NCI-H460 (cell line): ENCODE measurements around the gene EMILIN1. TPM values are rescaled to one million over a fixed set of nuclear protein-coding genes. Genes with fewer than 3 reads are reported as not detected.
"Not testable (repeated sequence)": the region's sequence is repeated elsewhere in the genome, so short reads cannot be mapped to it uniquely, and the experiment has no call there.

Experiments
- DNase-seq: peaks from one replicate; pipeline ENCODE4 v3.0.0-alpha.2; 2016; ENCODE audit warnings: low read depth; ENCODE audit errors: extremely low read depth
- total RNA-seq: library from RNA; depleted of rRNA; stranded (reverse); fragments of >200 nt; shearing (Covaris generic); gene quantifications from 2 replicates; pipeline ENCODE4 v1.2.3, GENCODE V29; 2014

EMILIN1 gene
- total RNA-seq, 1 experiment from 2014 or later, result 0.22 TPM

DNA sequence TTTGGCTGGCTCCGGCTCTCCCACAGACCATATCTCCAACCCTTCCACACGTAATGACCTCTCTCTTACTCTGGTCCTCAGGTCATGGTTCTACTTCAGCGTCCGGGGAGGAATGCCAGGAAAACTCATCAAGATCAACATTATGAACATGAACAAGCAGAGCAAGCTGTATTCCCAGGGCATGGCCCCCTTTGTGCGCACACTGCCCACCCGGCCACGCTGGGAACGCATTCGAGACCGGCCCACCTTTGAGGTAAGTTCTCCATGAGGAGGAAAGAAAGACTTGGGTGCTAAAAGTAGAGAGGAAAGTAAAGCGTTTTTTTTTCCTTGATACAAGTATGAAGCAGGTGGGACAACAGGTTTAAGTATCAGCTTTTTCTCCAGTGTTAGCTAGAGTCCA is 25.1 kb upstream of the EMILIN1 start:
- no peak for DNase-seq

DNA sequence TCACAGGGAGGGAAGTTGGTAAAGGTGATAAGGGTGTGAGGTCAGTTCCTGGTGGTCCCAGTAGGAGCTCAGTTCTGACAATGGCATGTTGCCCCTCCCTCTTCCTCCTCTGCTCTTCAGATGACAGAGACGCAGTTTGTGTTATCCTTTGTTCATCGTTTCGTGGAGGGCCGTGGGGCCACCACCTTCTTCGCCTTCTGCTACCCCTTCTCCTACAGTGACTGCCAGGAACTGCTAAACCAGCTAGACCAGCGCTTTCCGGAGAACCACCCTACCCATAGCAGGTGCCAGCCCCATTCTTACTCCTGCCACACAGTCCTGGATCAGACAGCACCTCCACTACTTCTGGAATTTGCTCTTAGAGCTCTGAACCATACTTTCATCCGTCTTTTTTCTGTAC is 24.6 kb upstream of the EMILIN1 start:
- no peak for DNase-seq

DNA sequence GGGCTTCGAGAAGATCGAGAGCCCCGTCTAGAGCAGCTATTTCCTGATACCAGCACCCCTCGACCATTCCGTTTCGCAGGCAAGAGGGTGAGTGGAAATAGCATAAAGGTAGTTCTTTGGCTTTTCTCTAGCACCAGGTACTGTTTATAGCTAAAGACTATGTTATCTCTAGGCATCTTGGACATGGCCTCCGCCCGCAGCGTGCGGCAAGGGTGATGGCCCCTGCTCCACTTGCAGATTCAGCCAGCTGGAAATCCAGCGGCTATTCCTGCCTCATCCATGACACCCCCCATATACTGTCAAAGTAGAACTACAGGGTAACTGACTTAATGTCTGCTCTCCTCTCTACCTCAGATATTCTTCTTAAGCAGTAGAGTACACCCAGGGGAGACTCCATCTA is 23.7 kb upstream of the EMILIN1 start:
- DNase-seq, result no peak

DNA sequence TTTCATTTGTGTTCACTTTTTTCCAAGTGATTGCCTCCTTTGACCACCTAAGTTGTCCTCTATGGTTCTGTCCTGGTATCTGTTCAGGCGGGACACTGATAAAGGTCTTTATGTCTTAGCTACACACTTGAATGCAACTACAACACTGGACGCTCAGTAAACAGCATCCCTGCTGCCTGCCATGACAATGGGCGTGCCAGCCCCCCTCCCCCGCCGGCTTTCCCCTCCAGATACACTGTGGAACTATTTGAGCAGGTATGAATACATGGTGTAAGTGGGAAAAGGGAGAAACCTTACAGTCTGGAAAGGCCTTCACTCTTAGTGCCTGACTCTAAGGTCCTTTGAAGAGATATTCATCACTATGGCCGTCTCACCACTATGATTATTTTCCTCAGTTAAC is 21.2 kb upstream of the EMILIN1 start:
- DNase-seq, result no peak

DNA sequence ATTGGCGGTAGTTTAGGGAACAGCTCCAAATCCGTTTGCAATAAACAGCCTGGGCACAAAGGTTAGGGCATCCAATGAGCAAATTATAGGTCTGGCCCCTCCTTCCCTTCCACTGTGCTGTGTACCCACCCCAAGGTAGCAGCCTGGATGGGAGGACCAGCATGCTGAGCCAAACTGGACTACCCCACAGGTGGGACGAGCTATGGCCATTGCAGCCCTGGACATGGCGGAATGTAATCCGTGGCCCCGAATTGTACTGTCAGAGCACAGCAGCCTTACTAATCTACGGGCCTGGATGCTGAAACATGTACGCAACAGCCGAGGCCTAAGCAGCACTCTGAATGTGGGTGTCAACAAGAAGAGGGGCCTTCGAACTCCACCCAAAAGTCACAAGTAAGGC is 20.2 kb upstream of the EMILIN1 start:
- no peak for DNase-seq

DNA sequence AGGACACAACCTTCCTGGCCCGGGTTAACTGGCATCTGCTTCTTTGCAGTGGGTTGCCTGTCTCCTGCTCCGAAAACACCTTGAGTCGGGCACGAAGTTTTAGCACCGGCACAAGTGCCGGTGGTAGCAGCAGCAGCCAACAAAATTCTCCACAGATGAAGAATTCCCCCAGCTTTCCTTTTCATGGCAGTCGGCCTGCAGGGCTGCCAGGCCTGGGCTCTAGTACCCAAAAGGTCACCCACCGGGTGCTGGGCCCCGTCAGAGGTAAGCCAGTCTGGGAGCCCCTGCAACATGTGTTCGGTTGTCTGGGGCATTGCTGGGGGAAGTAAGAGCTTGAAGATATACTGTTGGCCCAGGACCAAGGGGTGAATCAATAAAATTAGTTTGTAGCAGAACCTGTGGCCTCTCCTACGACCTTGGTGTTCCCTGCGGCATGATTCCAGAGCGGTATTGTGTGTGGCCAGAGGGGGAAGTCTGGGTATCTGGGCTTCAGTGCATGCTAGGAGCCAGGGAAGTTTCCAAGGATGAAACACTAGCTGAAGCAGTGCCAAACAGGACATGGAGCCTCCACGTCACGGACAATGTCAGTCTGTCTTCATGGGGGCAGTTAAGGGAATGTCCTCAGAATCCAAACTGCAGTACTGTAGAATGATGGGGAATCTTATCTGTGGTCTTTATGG is 19.1 kb upstream of the EMILIN1 start:
- no peak for DNase-seq

DNA sequence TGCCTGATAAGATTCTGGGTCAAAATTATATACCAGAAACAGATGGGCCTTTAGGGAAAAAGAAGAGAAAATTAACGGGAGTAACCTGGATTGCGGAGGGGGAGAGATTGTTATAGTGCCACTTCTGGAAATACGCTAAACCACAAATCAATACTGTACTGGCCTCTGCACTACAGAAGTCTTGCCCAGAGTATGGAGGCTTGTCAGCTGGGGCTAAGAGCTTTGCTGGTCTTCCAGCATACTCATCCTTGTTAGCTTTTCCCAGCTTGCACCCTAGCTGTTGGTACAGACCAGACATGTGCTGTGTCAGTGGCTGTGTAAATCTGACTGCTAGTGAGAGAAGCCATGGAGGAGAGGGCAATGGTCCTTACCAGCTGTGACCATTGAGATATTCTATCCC is 18.1 kb upstream of the EMILIN1 start:
- no peak for DNase-seq

DNA sequence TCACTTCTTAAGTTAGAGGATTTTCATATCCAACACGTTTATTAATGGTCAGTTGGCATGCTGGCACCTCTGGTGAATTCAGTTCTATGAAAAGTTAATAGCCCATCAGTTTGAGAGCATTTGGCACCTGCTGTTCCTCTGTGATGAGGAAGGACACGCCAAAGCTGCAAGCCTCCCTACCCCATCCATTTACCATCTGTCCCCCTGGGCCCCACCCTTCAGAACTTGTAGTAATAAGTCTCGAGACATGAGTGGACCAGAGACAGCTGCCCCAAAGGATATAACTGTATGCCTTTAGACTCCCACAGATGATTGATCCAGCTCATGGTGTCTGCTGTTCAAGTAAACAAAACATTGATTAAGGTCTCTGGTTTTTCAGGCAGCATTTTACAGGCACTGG is 13.3 kb upstream of the EMILIN1 start:
- no peak for DNase-seq

DNA sequence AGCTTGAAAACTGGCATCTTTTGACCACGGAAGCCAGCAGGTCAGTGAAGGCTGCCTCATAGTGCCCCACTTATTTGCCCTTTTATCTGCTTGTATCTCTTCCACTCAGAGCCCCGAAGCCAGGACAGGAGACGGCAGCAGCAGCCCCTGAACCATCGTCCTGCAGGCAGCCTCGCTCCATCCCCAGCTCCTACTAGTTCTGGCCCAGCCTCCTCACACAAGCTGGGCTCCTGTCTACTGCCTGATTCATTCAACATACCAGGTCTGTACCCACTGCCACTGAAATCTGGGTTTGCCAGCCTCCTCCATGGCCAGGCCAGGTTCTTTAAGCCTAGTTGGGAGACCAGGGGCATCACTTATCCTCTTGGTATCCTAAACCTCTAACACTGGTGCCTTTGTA is 11.0 kb upstream of the EMILIN1 start:
- DNase-seq, result no peak

DNA sequence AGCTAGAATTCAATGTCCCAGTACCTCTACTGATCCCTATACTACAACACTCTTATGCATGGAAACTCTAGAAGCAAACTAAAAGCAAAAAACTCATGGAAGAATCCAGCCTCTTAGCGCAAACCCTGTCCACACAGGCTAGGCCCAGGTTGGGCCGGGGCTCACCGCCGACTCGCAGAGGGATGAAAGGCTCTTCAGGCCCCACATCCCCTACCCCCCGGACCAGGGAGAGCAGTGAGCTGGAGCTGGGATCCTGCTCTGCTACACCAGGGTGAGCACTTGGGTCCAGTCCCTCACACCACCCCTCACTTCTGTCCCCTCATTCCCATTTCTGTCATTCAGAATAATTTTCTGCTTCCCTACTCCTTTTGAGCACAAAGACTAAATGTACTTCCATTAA is 9.0 kb upstream of the EMILIN1 start:
- DNase-seq, result no peak

DNA sequence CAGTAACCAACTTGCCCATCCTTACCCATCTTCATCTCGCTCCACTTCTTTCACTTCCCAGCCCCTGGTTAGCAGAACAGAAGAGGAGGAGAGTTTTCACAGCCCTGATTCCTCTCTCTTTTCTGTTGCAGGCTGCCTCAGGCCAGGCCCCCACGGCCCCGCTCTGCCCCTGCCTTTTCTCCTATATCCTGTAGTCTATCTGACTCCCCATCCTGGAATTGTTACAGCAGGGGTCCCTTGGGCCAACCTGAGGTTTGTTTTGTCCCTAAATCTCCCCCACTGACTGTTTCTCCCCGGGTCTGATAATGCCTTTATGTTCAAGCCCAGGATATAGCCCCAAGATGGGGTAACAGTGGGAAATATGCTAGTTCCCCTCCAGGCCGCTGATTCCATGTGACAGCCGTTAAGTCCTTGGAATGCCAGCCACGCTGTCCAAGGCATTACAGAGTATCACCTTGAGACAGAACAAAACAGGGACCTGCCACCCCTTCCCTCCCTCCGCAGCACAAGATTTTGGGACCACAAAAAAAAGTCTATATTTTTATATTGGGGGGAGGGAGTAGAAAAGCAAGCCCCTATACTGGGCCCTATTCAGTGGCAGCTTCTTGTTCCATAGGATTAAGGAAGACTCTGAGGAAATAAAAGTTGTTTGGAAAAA is 8.3 kb upstream of the EMILIN1 start:
- DNase-seq, result no peak

DNA sequence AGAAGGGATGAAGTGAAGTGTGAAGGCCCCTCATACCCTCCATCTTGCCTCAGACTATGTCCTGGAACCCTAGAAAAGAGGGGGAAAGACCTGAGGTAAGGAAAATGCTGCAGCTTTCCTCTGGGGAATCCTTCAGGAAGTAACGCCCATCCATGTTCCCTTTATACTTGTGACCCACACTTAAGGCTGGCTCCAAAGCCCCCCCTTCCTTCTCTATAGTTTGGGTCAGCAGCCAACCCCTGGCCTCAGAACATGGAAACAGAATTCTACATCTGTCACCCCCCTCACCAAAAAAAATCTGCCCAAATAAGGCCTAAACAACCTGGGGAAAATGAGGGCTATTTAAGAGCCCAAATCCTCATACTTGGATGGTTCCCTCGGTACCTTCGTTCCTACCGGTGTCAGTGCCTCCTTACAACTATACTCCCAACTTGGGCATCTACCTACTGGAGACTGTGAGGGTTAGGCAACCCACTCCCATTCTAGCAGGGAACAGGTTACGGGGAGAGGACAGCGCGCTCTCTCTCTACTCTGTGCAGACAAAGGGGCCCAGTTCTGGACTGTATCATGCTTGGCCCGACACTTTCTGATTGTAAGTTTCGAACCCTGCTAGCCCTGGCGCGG is 7.7 kb upstream of the EMILIN1 start:
- DNase-seq, result no peak

DNA sequence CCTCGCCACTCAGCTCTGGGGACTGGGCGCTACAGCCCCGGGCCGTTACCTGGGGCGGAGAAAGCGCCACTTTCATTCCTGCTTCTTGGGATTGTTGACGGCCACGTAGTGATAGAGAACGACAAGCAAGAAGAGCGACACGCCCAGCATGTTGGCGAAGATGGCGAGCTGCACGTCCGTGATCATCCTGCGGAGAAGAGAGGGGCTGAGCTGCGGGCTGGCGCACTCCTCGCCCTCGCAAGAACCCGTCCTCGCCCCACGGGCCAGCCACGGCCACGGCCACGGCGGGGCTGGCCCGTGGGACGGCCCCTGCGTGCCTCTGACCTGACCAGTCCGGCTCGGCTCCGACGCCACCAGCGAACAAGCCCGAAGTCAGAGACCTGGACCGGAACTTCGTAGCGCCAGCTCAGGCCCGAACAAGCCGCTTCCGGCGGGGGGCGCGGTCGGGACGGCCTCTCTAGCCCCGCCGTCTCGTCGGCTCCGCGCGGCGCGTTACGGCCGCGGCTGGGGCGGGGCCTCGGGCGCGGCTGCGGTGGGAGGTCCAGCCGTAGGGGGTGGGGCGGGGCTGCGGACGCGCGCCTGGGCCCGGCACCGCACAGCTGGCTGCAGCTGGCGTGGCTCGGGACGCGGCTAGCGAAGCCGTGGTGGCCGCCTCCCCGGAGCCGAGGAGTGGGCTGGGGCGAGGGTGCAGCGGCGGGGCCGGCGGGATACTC is 7.0 kb upstream of the EMILIN1 start, which contains the start of gene OST4:
Gene OST4 (minus strand): TSS at position 378 of the 713 bp plus-strand sequence.
- DNase-seq, result peak; percentile 90

DNA sequence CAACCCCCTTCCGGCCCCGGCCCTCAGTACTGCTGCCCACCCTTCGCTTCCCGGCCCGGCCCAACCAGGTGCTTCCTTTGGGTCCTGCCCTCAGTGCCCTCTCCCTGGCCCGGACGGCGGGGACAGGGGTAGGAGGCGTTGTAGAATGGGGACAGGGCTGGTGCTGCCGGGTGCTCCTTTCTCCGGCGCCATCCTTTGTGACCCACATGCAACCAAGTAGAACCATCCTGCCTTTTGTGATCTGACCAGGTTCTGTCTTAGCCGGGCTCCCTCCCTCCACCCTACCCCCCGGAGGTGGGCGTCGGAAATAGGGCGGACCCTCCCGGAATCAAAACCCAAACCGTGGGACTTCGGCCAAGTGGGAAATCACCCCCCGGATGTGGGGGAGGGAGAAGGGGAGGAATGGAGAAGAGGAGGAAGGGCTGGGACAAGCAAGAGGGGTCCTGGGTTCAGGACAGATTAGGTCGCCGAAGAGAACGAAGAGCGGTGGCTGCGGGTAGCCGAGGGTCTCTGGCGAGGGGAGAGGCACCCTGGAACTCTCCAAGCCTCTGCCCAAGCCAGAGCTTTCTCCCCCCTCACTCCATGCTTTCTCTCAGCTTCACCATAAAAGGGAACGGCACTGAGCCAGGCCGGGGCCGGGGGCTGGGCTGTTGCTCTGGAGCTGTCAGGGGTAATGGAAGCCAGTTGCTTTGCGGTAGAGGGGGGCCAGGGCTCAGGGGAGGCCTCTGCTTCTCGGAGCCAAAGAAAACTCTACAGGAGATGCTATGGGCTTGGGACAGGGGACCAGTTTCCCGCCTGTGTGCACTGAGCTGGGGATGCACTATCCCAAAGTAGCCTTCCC is 6.2 kb upstream of the EMILIN1 start:
- no peak for DNase-seq

DNA sequence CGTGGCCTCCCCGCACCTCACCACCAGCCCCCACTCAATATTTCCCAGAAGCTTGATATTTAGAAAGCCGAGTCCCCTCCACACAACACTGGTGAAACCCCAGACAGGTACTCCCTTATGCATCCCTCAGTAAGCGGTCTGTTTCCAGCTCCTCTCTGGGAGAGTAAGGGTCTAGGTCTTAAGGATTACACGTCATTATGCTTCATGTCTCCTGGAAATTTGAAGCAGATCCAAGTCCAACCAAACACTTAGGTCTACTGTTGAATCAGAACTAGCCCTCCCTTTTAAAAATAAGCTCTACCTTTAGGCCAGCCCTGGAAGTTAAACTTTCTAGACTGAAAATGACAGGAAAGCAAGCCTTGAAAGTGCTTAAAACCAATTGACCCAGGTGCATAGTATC is 5.5 kb upstream of the EMILIN1 start:
- DNase-seq, result no peak

DNA sequence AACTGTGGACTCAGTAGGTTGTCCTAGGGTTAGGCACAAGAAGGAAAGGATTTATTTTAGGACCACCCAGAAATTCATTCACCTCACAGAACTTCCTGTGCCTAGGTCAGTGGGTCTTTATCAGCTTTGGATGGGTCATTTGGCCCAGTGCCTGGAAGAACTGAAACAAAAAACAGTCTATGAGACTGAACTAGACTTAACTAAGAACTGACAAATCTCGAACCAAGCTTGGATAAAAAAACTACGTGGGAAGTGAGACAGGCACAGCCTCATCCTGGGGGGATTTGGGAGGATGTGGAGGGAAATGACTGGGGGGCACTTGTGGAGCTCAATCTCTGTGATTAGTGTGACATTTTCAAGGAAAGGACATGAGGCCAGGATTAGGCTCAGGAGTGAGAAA is 4.6 kb upstream of the EMILIN1 start:
- no peak for DNase-seq

DNA sequence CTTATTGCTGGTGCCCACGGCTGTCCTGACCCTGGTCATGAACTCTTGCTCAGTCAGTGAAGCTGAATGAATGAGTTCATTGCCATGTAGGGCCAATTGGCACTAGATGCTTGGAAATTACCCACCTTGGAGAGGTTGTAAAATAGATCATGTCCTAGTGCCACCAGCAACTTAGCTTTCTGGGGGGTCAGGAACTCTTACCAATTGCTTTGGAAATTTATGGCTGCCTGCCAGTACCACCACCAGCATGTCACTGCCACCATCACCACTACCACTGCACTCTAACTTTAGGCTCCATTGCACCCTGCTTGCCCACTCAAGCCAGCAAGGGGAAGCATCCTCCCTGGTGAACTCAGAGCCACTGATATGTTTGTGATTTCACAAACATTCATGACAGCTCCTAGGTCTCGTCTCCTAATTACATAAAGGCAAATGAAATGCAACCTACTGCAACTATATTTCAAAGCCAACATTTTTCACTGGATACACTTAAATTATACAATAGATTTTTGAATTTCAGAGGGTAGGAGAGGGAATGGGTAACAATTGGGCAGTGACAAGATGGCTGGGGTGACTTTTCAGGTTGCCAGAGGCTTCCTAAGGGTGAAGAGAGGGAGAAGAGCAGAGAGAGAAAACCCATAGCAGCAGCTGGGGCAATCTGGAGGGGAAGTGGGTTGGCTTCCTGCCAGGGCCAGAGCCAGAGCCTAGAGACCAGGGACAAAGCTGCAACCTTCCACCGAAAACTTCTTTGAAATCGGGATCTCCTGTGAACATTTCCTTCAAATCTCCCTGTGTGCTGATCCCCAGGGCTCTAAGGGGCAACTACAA is 3.5 kb upstream of the EMILIN1 start:
- DNase-seq, result no peak

DNA sequence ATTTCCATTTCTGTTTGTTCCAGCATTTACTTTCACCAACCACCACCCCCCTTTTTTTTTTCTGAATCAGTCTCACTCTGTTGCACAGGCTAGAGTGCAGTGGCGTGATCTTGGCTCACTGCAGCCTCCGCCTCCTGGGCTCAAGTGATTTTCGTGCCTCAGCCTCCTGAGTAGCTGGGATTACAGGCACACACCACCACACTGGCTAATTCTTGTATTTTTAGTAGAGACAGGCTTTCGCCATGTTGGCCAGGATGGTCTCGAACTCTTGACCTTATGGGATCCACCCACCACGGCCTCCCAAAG is 2.9 kb upstream of the EMILIN1 start:
- DNase-seq, result not testable (repeated sequence)

DNA sequence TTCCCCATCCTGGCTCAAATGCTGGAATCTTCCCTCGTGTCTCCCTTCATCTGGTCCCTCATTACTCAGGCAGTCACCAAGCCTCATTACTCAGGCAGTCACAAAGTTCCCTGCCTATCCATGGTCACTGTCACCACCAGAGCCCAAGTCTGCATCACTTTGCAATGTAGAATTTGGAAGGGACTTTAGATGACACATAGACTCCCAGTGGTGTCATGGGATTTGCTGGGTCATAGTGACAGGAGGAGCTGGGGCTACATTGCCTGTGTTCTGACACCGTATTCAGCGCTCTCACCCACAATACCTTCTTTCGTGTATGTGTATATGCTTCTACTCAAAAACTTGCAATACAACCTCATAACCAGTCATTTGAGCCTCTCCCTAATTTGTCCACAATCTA is 2.1 kb upstream of the EMILIN1 start:
- DNase-seq, result no peak

DNA sequence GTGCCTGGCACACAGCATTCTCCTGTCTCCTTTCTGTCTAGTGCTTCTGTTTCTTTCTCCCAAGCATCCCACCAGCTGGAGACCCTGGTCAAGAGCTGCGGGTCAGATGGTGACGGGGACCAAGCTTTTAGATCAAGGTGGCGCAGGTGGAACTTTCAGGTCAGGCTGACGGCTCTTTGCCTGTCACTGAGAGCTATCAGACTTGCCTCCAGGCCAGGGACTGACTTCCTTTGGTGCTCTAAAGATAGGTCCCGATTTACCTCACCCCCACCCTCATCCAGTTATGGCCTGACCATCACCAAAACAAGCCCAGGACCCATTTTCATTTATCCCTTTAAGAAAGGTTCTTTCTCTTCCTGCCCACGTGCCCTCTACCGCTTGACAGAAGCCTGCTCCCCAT is 1.2 kb upstream of the EMILIN1 start:
- no peak for DNase-seq
